Trophoblast cell (in vitro differentiated cells and primary cell): ENCODE data around the gene RASA1.

Source experiments
- DNase-seq, 2 donors: peaks; one replicate each; pipeline ENCODE4 v3.0.0-alpha.2; 2016
- H2AFZ ChIP-seq: 2 replicates; pipeline ENCODE4 v1.6.1; 2013; ENCODE audit warnings: low read length, moderate library complexity, mild to moderate bottlenecking; ENCODE audit not compliant: insufficient read depth, poor library complexity
- H2AK5ac ChIP-seq: 2 replicates; pipeline ENCODE4 v1.6.1; 2013; ENCODE audit warnings: mild to moderate bottlenecking, low read length
- H2BK120ac ChIP-seq: 2 replicates; pipeline ENCODE4 v1.6.1; 2013; ENCODE audit warnings: low read length, mild to moderate bottlenecking, moderate library complexity; ENCODE audit not compliant: insufficient read depth, poor library complexity
- H2BK12ac ChIP-seq: 2 replicates; pipeline ENCODE4 v1.6.1; 2013; ENCODE audit warnings: mild to moderate bottlenecking, low read length, moderate library complexity
- H2BK5ac ChIP-seq: 2 replicates; pipeline ENCODE4 v1.6.1; 2013; ENCODE audit warnings: low read length, low read depth, moderate library complexity, mild to moderate bottlenecking; ENCODE audit not compliant: poor library complexity
- H3K14ac ChIP-seq: 2 replicates; pipeline ENCODE4 v1.6.1; 2013; ENCODE audit warnings: mild to moderate bottlenecking, low read length
- H3K18ac ChIP-seq: 2 replicates; pipeline ENCODE4 v1.6.1; 2013; ENCODE audit warnings: mild to moderate bottlenecking, low read length
- H3K23ac ChIP-seq: 2 replicates; pipeline ENCODE4 v1.6.1; 2013; ENCODE audit warnings: low read length
- H3K27ac ChIP-seq: 2 replicates; pipeline ENCODE4 v1.5.1; 2013; ENCODE audit warnings: low read depth, mild to moderate bottlenecking, inconsistent platforms, low read length, moderate library complexity
- H3K27me3 ChIP-seq: 2 replicates; pipeline ENCODE4 v1.6.1; 2013; ENCODE audit warnings: inconsistent platforms, mild to moderate bottlenecking, low read length, moderate library complexity; ENCODE audit not compliant: insufficient read depth
- H3K36me3 ChIP-seq, 2 experiments: 1 replicate in 1 of 2; 2 replicates in 1 of 2; pipeline ENCODE4 v1.6.1; 2013; ENCODE audit warnings: low read length in 2 of 2, mild to moderate bottlenecking in 2 of 2, moderate library complexity in 1 of 2; ENCODE audit not compliant: insufficient read depth in 2 of 2, control insufficient read depth in 1 of 2
- H3K4ac ChIP-seq: 2 replicates; pipeline ENCODE4 v1.6.1; 2013; ENCODE audit warnings: low read depth, mild to moderate bottlenecking, low read length, moderate library complexity
- H3K4me1 ChIP-seq, 2 experiments: 1 replicate in 1 of 2; 2 replicates in 1 of 2; pipeline ENCODE4 v1.6.1; 2013; ENCODE audit warnings: low read length in 2 of 2, mild to moderate bottlenecking in 2 of 2, moderate library complexity in 1 of 2; ENCODE audit not compliant: insufficient read depth in 2 of 2, control insufficient read depth in 1 of 2
- H3K4me2 ChIP-seq: 2 replicates; pipeline ENCODE4 v1.6.1; 2013; ENCODE audit warnings: inconsistent platforms, mild to moderate bottlenecking, low read length, moderate library complexity
- H3K4me3 ChIP-seq: 2 replicates; pipeline ENCODE4 v1.5.1; 2013; ENCODE audit warnings: mild to moderate bottlenecking, low read depth, low read length, inconsistent platforms
- H3K79me1 ChIP-seq: one replicate; pipeline ENCODE4 v1.6.1; 2013; ENCODE audit warnings: low read length
- H3K79me2 ChIP-seq: 2 replicates; pipeline ENCODE4 v1.6.1; 2013; ENCODE audit warnings: low read length, mild to moderate bottlenecking; ENCODE audit not compliant: control insufficient read depth, insufficient read depth, poor library complexity
- H3K9ac ChIP-seq: 2 replicates; pipeline ENCODE4 v1.6.1; 2013; ENCODE audit warnings: mild to moderate bottlenecking, low read length
- H3K9me3 ChIP-seq: 2 replicates; pipeline ENCODE4 v1.6.1; 2013; ENCODE audit warnings: low read depth, mild to moderate bottlenecking, control low read depth, inconsistent platforms, low read length; ENCODE audit not compliant: insufficient read depth
- H4K12ac ChIP-seq: 2 replicates; pipeline ENCODE4 v1.6.1; 2013; ENCODE audit warnings: low read depth, mild to moderate bottlenecking, low read length, moderate library complexity
- H4K8ac ChIP-seq: 2 replicates; pipeline ENCODE4 v1.6.1; 2013; ENCODE audit warnings: low read depth, mild to moderate bottlenecking, low read length, moderate library complexity
- H4K91ac ChIP-seq: one replicate; pipeline ENCODE4 v1.6.1; 2013; ENCODE audit warnings: low read depth, mild to moderate bottlenecking, low read length, moderate library complexity
- WGBS: extraction: QIAGEN DNeasy Blood & Tissue Kit; methylation state at CpG from one replicate; pipeline ENCODE4 v1.1.7; 2013; ENCODE audit warnings: missing lambda C conversion rate; ENCODE audit not compliant: insufficient read length, insufficient coverage; ENCODE audit errors: extremely low coverage; 5-methylcytosine and 5-hydroxymethylcytosine counted together

Gene RASA1

GRCh38 chr5:87388129-87388528 is 120.4 kb downstream of the RASA1 start:
- no CpG with 5 or more reads among the region's 2 CpGs for WGBS
- Histone ChIP-seq H3K14ac (no peak overlapping the region), H2AFZ (no peak overlapping the region), H3K27me3 (no peaks in the 10 kb centered on the region), H3K4me1 (no peaks in the 10 kb centered on the region), H3K23ac (no peak overlapping the region), H3K4me3 (no peak overlapping the region), H3K4me2 (no peak overlapping the region), H3K9ac (no peak overlapping the region), H3K4ac (no peak overlapping the region), H4K8ac (no peak overlapping the region), H3K79me2 (no peaks in the 10 kb centered on the region), H2BK5ac (no peak overlapping the region), H3K27ac (no peak overlapping the region), H4K12ac (no peak overlapping the region), H3K79me1 (no peaks in the 10 kb centered on the region), H3K36me3 (peaks cover 4 to 17% of the 10 kb centered on the region in 2 experiments), H2AK5ac (no peak overlapping the region), H2BK120ac (no peak overlapping the region), H3K9me3 (no peaks in the 10 kb centered on the region), H4K91ac (no peak overlapping the region), H2BK12ac (no peak overlapping the region), H3K18ac (no peak overlapping the region)
- DNase-seq: no peak

- Histone ChIP-seq H3K14ac (no peak overlapping the region), H3K79me1 (no peaks in the 10 kb centered on the region), H3K4me2 (no peak overlapping the region), H2BK12ac (no peak overlapping the region), H3K9ac (no peak overlapping the region), H2AFZ (no peak overlapping the region), H4K91ac (no peak overlapping the region), H2AK5ac (no peak overlapping the region), H3K4me3 (no peak overlapping the region), H3K4me1 (no peaks in the 10 kb centered on the region), H3K27ac (no peak overlapping the region), H4K12ac (no peak overlapping the region), H3K27me3 (no peaks in the 10 kb centered on the region), H3K79me2 (no peaks in the 10 kb centered on the region), H3K4ac (no peak overlapping the region), H2BK120ac (no peak overlapping the region), H2BK5ac (no peak overlapping the region), H3K23ac (no peak overlapping the region), H3K9me3 (no peaks in the 10 kb centered on the region), H3K18ac (no peak overlapping the region), H4K8ac (no peak overlapping the region), H3K36me3 (peaks cover 4 to 17% of the 10 kb centered on the region in 2 experiments)
- DNase-seq: no peak
- no CpG with 5 or more reads among the region's 14 CpGs for whole genome bisulfite sequencing
These were observed 121.8 kb downstream of the RASA1 start for GRCh38 chr5:87389296-87390034.

- no peak overlapping the region for H3K4me3 ChIP-seq
- no peak overlapping the region for H4K12ac ChIP-seq
- no peak overlapping the region for H3K18ac ChIP-seq
- no peaks in the 10 kb centered on the region for H3K27me3 ChIP-seq
- H3K14ac ChIP-seq: no peak overlapping the region
- no peak overlapping the region for H2BK120ac ChIP-seq
- H3K79me2 ChIP-seq: no peaks in the 10 kb centered on the region
- H2AK5ac ChIP-seq: no peak overlapping the region
- no CpG with 5 or more reads among the region's 3 CpGs for WGBS
- no peaks in the 10 kb centered on the region for H3K9me3 ChIP-seq
- H2BK5ac ChIP-seq: no peak overlapping the region
- no peaks in the 10 kb centered on the region for H3K4me1 ChIP-seq
- no peak overlapping the region for H3K9ac ChIP-seq
- DNase-seq: no peak
- H3K27ac ChIP-seq: no peak overlapping the region
- H3K79me1 ChIP-seq: no peaks in the 10 kb centered on the region
- peaks cover 4 to 17% of the 10 kb centered on the region in 2 experiments for H3K36me3 ChIP-seq
- H3K23ac ChIP-seq: no peak overlapping the region
- H2AFZ ChIP-seq: no peak overlapping the region
- H3K4me2 ChIP-seq: no peak overlapping the region
- no peak overlapping the region for H2BK12ac ChIP-seq
- no peak overlapping the region for H3K4ac ChIP-seq
- H4K8ac ChIP-seq: no peak overlapping the region
- H4K91ac ChIP-seq: no peak overlapping the region
These were observed 122.4 kb downstream of the RASA1 start for GRCh38 chr5:87390075-87390474.

- Histone ChIP-seq H3K36me3 (peaks cover 8 to 20% of the 10 kb centered on the region in 2 experiments), H3K14ac (no peak overlapping the region), H2BK120ac (no peak overlapping the region), H3K27me3 (no peaks in the 10 kb centered on the region), H3K23ac (no peak overlapping the region), H4K91ac (no peak overlapping the region), H3K27ac (no peak overlapping the region), H3K4me1 (no peaks in the 10 kb centered on the region), H3K79me2 (no peaks in the 10 kb centered on the region), H3K4ac (no peak overlapping the region), H3K4me3 (no peak overlapping the region), H3K18ac (no peak overlapping the region), H2BK12ac (no peak overlapping the region), H4K12ac (no peak overlapping the region), H2BK5ac (no peak overlapping the region), H2AFZ (no peak overlapping the region), H2AK5ac (no peak overlapping the region), H3K9me3 (no peaks in the 10 kb centered on the region), H3K9ac (no peak overlapping the region), H3K79me1 (no peaks in the 10 kb centered on the region), H4K8ac (no peak overlapping the region), H3K4me2 (no peak overlapping the region)
- no peak for DNase-seq
- WGBS: no CpG with 5 or more reads among the region's 5 CpGs
These were observed 123.0 kb downstream of the RASA1 start for GRCh38 chr5:87390576-87391199.
